ENCODE measurements around the gene KDF1. TPM values are rescaled to one million over a fixed set of nuclear protein-coding genes. Genes with fewer than 3 reads are reported as not detected.
A peak's percentile ranks its signal among the peaks of the same experiment; 100 is the strongest.

Gene KDF1
- total and polyA plus RNA-seq, 2 of the 13 experiments (the other 11 are each of a cell fraction or from before 2014, with no cell fraction given) = 1.9 to 4.9 TPM

DNA sequence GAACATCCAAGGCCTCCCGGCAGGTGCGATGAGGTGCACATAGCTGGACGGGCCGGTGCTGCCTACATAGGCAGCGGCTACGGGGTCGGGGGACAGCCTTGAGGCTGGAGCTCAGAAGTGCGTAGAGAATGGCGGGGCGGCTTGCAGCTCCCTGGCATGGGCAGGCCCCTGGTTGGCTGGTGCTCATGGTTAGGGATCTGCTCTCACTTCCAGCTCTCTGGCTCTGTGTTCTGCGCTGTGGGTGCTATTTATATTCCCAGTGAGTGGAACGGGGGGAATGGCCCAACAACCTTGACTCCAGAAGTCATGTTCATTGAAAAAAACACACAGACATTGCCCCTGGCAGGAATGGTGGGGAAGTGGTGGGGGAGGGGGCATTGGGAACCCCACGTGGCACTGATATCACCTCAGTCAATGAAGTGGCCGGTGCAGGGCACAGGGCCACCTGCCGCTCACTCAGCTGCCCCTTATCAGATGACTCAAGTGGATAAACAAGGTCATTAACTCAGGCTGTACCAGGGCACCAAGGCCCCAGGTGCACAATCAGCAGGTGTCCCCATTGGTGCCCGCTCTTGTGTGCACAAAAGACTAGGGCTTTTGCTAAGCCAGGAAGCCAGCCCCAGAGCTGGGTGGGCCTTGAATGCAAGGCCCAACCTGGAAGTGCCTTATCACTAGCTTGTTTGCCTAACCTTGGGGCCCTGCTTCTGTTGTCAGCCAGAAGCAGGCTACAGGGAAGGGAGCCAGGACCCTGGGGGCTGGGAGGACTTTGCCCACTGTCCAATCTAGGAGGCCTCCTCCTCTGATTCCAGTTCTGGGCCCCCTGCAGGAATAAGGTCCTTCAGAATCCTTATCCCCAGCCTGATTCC lies 46.3 kb downstream of the KDF1 start, which contains the start of gene NR0B2 (continued):
- TF ChIP-seq MATR3 (CRISPR knock-in tag; IDR thresholded peaks at IDR 0.05) = no peak
- peak; percentile 89 for TF ChIP-seq ZNF556 (CRISPR knock-in tag; IDR thresholded peaks at IDR 0.05; ENCODE audit: borderline replicate concordance)
- TF ChIP-seq ATF7 (IDR thresholded peaks at IDR 0.05) = no peak
- peak; percentile 97 for TF ChIP-seq ATF7 (CRISPR knock-in tag; IDR thresholded peaks at IDR 0.05)
- no peak for TF ChIP-seq ZNF282 (IDR thresholded peaks at IDR 0.05; ENCODE audit: partially characterized antibody)
- TF ChIP-seq NKX3-1 (CRISPR knock-in tag; IDR thresholded peaks at IDR 0.05) = peak; percentile 52
- peak; percentile 75; the same call in 1 of the 2 replicates for TF ChIP-seq ZIK1 (CRISPR knock-in tag; IDR thresholded peaks at IDR 0.05; ENCODE audit: borderline replicate concordance, low read depth)
- TF ChIP-seq FOSL2 (CRISPR knock-in tag; IDR thresholded peaks at IDR 0.05) = peak; percentile 99
- no peak for TF ChIP-seq TEAD2 (CRISPR knock-in tag; IDR thresholded peaks at IDR 0.05)
- TF ChIP-seq PLSCR1 (CRISPR knock-in tag; IDR thresholded peaks at IDR 0.05; ENCODE audit: borderline replicate concordance) = peak; percentile 80; the same call in 1 of the 2 replicates
- TF ChIP-seq RARA (CRISPR knock-in tag; IDR thresholded peaks at IDR 0.05) = peak; percentile 97
- TF ChIP-seq CBFB (CRISPR knock-in tag; IDR thresholded peaks at IDR 0.05) = peak; percentile 67; the same call in 1 of the 2 replicates
- TF ChIP-seq, protein P1, sequence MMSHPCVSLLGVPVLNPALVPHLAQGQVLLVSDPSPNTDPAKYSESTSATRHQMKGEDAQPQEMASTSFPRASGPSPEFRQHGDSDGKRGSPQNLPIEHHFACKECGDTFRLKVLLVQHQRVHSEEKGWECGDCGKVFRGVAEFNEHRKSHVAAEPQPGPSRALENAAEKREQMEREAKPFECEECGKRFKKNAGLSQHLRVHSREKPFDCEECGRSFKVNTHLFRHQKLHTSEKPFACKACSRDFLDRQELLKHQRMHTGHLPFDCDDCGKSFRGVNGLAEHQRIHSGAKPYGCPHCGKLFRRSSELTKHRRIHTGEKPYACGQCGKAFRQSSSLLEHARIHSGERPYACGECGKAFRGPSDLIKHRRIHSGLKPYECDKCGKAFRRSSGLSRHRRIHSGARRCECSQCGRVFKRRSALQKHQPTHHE (CRISPR knock-in tag; IDR thresholded peaks at IDR 0.05; ENCODE audit: borderline replicate concordance) = peak; percentile 98
- peak; percentile 99 for TF ChIP-seq SAP130 (CRISPR knock-in tag; IDR thresholded peaks at IDR 0.05; ENCODE audit: low read depth)
- TF ChIP-seq, protein P2, sequence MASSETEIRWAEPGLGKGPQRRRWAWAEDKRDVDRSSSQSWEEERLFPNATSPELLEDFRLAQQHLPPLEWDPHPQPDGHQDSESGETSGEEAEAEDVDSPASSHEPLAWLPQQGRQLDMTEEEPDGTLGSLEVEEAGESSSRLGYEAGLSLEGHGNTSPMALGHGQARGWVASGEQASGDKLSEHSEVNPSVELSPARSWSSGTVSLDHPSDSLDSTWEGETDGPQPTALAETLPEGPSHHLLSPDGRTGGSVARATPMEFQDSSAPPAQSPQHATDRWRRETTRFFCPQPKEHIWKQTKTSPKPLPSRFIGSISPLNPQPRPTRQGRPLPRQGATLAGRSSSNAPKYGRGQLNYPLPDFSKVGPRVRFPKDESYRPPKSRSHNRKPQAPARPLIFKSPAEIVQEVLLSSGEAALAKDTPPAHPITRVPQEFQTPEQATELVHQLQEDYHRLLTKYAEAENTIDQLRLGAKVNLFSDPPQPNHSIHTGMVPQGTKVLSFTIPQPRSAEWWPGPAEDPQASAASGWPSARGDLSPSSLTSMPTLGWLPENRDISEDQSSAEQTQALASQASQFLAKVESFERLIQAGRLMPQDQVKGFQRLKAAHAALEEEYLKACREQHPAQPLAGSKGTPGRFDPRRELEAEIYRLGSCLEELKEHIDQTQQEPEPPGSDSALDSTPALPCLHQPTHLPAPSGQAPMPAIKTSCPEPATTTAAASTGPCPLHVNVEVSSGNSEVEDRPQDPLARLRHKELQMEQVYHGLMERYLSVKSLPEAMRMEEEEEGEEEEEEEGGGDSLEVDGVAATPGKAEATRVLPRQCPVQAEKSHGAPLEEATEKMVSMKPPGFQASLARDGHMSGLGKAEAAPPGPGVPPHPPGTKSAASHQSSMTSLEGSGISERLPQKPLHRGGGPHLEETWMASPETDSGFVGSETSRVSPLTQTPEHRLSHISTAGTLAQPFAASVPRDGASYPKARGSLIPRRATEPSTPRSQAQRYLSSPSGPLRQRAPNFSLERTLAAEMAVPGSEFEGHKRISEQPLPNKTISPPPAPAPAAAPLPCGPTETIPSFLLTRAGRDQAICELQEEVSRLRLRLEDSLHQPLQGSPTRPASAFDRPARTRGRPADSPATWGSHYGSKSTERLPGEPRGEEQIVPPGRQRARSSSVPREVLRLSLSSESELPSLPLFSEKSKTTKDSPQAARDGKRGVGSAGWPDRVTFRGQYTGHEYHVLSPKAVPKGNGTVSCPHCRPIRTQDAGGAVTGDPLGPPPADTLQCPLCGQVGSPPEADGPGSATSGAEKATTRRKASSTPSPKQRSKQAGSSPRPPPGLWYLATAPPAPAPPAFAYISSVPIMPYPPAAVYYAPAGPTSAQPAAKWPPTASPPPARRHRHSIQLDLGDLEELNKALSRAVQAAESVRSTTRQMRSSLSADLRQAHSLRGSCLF (CRISPR knock-in tag; IDR thresholded peaks at IDR 0.05; ENCODE audit: borderline replicate concordance) = no peak; the same call in 1 of the 2 replicates
- peak; percentile 100 for TF ChIP-seq HNRNPL (IDR thresholded peaks at IDR 0.05; ENCODE audit: low read depth, low read length)
- peak; percentile 74 for TF ChIP-seq YEATS2 (CRISPR knock-in tag; IDR thresholded peaks at IDR 0.05; ENCODE audit: borderline replicate concordance)
- TF ChIP-seq ZNF274 (CRISPR knock-in tag; IDR thresholded peaks at IDR 0.05) = peak; percentile 80
- TF ChIP-seq ATM (IDR thresholded peaks at IDR 0.05; ENCODE audit: borderline replicate concordance) = no peak
- TF ChIP-seq ZFP90 (CRISPR knock-in tag; IDR thresholded peaks at IDR 0.05; ENCODE audit: borderline replicate concordance) = peak; percentile 85
- TF ChIP-seq, protein P3, sequence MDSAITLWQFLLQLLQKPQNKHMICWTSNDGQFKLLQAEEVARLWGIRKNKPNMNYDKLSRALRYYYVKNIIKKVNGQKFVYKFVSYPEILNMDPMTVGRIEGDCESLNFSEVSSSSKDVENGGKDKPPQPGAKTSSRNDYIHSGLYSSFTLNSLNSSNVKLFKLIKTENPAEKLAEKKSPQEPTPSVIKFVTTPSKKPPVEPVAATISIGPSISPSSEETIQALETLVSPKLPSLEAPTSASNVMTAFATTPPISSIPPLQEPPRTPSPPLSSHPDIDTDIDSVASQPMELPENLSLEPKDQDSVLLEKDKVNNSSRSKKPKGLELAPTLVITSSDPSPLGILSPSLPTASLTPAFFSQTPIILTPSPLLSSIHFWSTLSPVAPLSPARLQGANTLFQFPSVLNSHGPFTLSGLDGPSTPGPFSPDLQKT (CRISPR knock-in tag; IDR thresholded peaks at IDR 0.05; ENCODE audit: borderline replicate concordance) = no peak
- TF ChIP-seq SNAPC5 (CRISPR knock-in tag; IDR thresholded peaks at IDR 0.05; ENCODE audit: borderline replicate concordance) = peak; percentile 15; the same call in 1 of the 2 replicates
